Adrenal gland (tissue), 12 donors: ENCODE data around the gene CCDC167. TPM values are rescaled to one million over a fixed set of nuclear protein-coding genes. Genes with fewer than 3 reads are reported as not detected.
A peak's percentile ranks its signal among the peaks of the same experiment; 100 is the strongest.

Experiments
- DNase-seq, 7 donors: peaks; one replicate each; pipeline ENCODE4 v3.0.0-alpha.2; 2019 to 2020
- H3K27ac ChIP-seq, 5 donors: fragments of 200-600 bp; sonication (generic) in 4 of 5; 1 replicate in 3 of 5; 2 replicates in 2 of 5; pipeline versions ENCODE4 v1.5.1 to v1.8.0; 2016 to 2020; ENCODE audit warnings: mild to moderate bottlenecking in 1 of 5
- H3K27me3 ChIP-seq: fragments of 200-600 bp; 2 replicates; pipeline ENCODE4 v1.8.0; 2021
- H3K36me3 ChIP-seq, 2 donors: fragments of 200-600 bp; replicated peaks in 1 of 2; 1 replicate in 1 of 2; 2 replicates in 1 of 2; pipeline versions ENCODE4 v1.5.1 to v1.8.0; 2018 to 2022
- H3K4me1 ChIP-seq, 2 donors: fragments of 200-600 bp; replicated peaks in 1 of 2; 1 replicate in 1 of 2; 2 replicates in 1 of 2; pipeline versions ENCODE4 v1.5.1 to v1.8.0; 2018 to 2021
- H3K4me3 ChIP-seq, 4 donors: fragments of 200-600 bp; sonication (generic) in 3 of 4; one replicate each; pipeline ENCODE4 v1.5.1; 2016 to 2018
- H3K9me3 ChIP-seq, 3 donors: fragments of 200-600 bp; sonication (generic) in 1 of 3; replicated peaks in 1 of 3; 1 replicate in 2 of 3; 2 replicates in 1 of 3; pipeline versions ENCODE4 v1.5.1 to v1.8.0; 2016 to 2021
- POLR2A ChIP-seq, 2 donors: fragments of 450-650 bp; IDR thresholded peaks; one replicate each; pipeline ENCODE4 v1.6.1; 2017; ENCODE audit warnings: antibody characterized with exemption in 2 of 2, mild to moderate bottlenecking in 2 of 2, moderate library complexity in 1 of 2
- WGBS, 4 donors: extraction: QIAGEN DNeasy Blood & Tissue Kit in 2 of 4; methylation state at CpG; one replicate each; pipeline versions ENCODE4 v1.1.5 to v1.1.7; 2013 to 2017; 5-methylcytosine and 5-hydroxymethylcytosine counted together
- intact Hi-C, 2 donors: fragments of 100-400 bp; cut with DNase I; formaldehyde crosslinking; loops; one replicate each; pipeline versions ENCODE4 v1.14.1 to v1.15.0; 2022 to 2023
- polyA plus RNA-seq, 3 donors: library from polyadenylated mRNA; stranded (reverse); fragments of 200-250 nt in 2 of 3; fragments of 350-450 nt in 1 of 3; fragmentation: Illumina TruSeq in 1 of 3; extraction: RNeasy Lipid Tissue Mini Kit (QIAGEN cat#74804) in 1 of 3; gene quantifications; one replicate each; pipeline ENCODE4 v1.2.3, GENCODE V29; 2013 to 2014
- total RNA-seq, 9 donors: library from RNA; depleted of rRNA in 4 of 9; stranded (reverse); fragments of >200 nt in 4 of 9; fragments of 120-200 nt in 1 of 9; fragmentation: NEBNext Ultra II Directional in 1 of 9; extraction: Animal tissue kit (Norgen Biotek cat#: 25700) in 1 of 9; gene quantifications; one replicate each; pipeline versions ENCODE4 v1.1.0 to v1.2.4, GENCODE V29; 2013 to 2023
- TF ChIP-seq, protein P1 (sequence below), 6 experiments: fragments of 450-650 bp in 4 of 6; fragments of 200-600 bp in 2 of 6; sonication (generic) in 1 of 6; IDR thresholded peaks; 1 replicate in 5 of 6; 2 replicates in 1 of 6; pipeline versions ENCODE4 v1.5.1 to v1.8.0; 2016 to 2021; ENCODE audit warnings: antibody characterized with exemption in 6 of 6, mild to moderate bottlenecking in 2 of 6, moderate library complexity in 1 of 6
- donor health status: healthy with polysubstance abuse.
- donor health status: Bipolar disorder and iron deficiency.
- donor health status: DM: yes; HTN: yes; CAD: no.
- donor health status: DM: no; HTN: no; CAD: no.
- donor health status: DM: no; HTN: no; CAD: no.
- donor health status: DM: yes; HTN: yes; CAD: no.

CCDC167 gene
- total and polyA plus RNA-seq, 12 donors: 14.4 to 69.2 (median 20.9) TPM

DNA sequence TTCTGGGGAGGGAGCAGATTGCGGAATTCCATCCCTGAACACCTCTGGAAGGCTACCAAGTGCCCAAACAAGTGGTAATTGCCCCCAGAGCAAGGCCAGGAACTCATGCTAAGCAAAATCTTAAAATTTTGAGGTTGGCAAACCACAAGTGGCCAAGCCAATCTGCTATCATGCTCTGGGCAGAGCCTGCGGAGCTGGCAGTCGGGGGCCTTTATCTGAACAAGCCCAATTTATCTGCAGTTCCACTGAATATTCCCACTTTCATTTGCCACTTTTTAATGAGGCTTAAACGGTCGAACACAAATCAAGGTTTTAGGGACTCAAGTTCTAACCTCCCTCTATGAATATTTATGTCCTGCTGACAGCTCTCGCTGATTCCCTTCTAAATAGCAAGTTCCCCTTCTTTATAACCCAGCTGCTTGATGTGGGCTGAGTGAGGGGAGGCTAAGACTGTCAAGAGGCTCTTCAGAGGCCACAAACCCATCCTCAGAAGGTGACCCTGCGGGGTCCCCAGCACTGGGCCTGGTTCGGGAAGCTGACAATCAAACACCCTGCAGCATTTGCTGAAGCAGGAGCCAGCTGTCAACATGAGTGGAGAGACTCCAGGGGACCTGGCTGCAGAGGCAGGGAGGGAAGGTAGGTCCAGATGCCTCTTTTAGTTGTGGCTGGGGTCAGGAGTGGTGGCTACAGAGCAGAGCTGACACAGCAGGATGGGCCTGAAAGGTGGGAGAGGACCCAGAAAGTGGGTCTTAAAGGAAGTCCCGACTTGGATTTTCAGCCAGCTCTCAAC, 11.9 kb downstream of the CCDC167 start:
- TF ChIP-seq, protein P1, sequence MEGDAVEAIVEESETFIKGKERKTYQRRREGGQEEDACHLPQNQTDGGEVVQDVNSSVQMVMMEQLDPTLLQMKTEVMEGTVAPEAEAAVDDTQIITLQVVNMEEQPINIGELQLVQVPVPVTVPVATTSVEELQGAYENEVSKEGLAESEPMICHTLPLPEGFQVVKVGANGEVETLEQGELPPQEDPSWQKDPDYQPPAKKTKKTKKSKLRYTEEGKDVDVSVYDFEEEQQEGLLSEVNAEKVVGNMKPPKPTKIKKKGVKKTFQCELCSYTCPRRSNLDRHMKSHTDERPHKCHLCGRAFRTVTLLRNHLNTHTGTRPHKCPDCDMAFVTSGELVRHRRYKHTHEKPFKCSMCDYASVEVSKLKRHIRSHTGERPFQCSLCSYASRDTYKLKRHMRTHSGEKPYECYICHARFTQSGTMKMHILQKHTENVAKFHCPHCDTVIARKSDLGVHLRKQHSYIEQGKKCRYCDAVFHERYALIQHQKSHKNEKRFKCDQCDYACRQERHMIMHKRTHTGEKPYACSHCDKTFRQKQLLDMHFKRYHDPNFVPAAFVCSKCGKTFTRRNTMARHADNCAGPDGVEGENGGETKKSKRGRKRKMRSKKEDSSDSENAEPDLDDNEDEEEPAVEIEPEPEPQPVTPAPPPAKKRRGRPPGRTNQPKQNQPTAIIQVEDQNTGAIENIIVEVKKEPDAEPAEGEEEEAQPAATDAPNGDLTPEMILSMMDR (IDR thresholded peaks at IDR 0.05): no peak
- TF ChIP-seq POLR2A (IDR thresholded peaks at IDR 0.05): no peak
- Histone ChIP-seq H3K9me3 (no peaks in the 10 kb centered on the region), H3K4me3 (no peak overlapping the region), H3K4me1 (peaks cover 0 to 9% of the 10 kb centered on the region in 2 donors), H3K27ac (no peak overlapping the region), H3K36me3 (no peaks in the 10 kb centered on the region), H3K27me3 (no peaks in the 10 kb centered on the region)
- WGBS, 4 donors: 58 to 73% (median 70%) methylated on average over 9 of the region's 9 CpGs
- intact Hi-C loops: loop anchor here in 1 of 2 donors (10.0 kb wide), 1 partner anchor 77 kb away; no protein-coding TSS in a partner anchor
- DNase-seq: no peak

DNA sequence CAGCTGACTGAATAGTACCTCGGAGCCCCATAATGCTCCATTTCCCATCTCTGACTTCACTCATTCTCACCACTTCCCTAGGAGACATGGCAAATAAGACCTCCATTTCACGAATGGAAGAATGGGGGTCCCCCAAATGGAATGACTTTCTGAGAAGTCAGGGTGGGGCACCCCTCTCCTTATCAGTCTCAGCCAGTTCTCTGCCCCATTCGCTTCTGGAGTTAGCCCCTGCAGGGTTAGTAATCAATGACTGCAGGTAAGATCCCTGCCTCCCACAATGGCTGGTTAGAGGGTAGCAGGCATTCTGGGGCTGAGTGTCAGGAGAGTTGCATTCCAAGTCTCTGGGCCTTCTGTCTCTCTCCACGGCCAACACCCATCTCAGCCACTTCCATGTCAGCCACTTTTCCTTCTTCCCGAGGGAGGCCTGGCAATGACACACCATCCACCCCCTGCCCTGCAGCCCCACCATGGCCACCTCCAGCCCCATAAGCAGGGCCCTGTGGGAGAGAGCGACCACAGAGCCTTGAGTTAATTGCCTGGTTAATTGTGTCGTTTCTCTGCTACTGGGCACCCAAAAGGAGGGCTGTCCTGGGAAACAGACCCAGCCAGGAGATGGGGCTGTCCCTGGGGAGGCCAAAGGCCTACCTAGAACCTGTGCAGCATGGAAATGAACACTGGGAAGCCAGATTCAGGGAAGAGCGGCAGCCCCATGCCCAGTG, 13.4 kb downstream of the CCDC167 start:
- Histone ChIP-seq H3K4me3 (no peak overlapping the region), H3K27me3 (no peaks in the 10 kb centered on the region), H3K27ac (no peak overlapping the region), H3K4me1 (peaks cover 0 to 9% of the 10 kb centered on the region in 2 donors), H3K36me3 (no peaks in the 10 kb centered on the region), H3K9me3 (no peaks in the 10 kb centered on the region)
- WGBS, 4 donors: 87 to 93% (median 92%) methylated on average over 8 of the region's 8 CpGs
- TF ChIP-seq, protein P1 (IDR thresholded peaks at IDR 0.05): no peak
- TF ChIP-seq POLR2A (IDR thresholded peaks at IDR 0.05): no peak
- DNase-seq: no peak
- intact Hi-C loops: loop anchor here in 1 of 2 donors (10.0 kb wide), 1 partner anchor 79 kb away; no protein-coding TSS in a partner anchor

DNA sequence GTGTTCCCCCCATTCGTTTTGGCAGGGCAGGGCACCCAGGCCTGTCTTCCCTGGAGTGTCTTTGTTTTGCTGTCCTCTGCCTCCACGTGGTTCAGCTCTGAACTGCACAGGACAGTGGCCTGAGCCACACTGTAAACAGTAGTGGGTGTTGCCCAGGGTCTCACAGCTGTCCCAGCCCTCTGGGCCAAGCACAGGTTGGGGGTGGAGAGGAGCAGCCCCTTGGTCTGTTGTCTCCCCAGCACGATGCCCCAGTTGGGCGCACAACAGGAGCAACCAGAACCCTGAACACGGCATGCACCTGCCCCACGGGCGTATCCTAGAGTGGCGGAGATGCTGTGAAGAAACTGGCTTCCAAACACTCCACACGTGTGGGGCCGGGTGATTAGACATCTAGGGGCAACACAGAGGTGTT, 14.4 kb downstream of the CCDC167 start:
- H3K27ac ChIP-seq: no peak overlapping the region
- H3K4me3 ChIP-seq: no peak overlapping the region
- H3K4me1 ChIP-seq: peaks cover 0 to 4% of the 10 kb centered on the region in 2 donors
- no peaks in the 10 kb centered on the region for H3K9me3 ChIP-seq
- peaks cover 0 to 1% of the 10 kb centered on the region in 2 donors for H3K36me3 ChIP-seq
- no peak for DNase-seq
- intact Hi-C loops: loop anchor here in 1 of 2 donors (10.0 kb wide), 1 partner anchor 80 kb away; no protein-coding TSS in a partner anchor
- no peak for TF ChIP-seq POLR2A (IDR thresholded peaks at IDR 0.05)
- TF ChIP-seq, protein P1 (IDR thresholded peaks at IDR 0.05): peak in 1 of 6 experiments; percentile 21
- no peaks in the 10 kb centered on the region for H3K27me3 ChIP-seq
- WGBS, 4 donors: 80 to 88% (median 86%) methylated on average over 7 to 10 of the region's 10 CpGs

DNA sequence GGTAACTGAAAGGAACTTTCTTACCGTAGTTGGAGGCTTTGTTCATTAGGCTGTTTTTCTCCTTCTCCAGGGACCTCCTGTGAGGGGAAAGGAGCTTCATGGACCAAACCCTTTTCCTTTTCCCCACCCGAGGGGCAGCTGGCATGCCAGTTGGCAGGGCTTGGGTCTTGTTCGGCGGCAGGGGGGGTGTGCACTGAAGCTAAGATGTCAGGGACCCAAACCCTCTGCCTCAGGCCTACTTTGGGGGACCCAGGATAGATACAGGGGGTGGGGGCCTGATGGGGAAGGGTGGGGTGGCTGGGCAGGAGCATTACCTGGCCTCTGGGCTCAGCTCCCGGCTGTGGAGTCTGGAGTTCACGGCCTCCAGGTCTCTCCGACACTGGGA, 14.9 kb downstream of the CCDC167 start:
- H3K4me1 ChIP-seq: no peaks in the 10 kb centered on the region
- no peaks in the 10 kb centered on the region for H3K27me3 ChIP-seq
- intact Hi-C loops: loop anchor here (5.0 to 10.0 kb wide), 3 partner anchors 80 to 208 kb away; no protein-coding TSS in a partner anchor
- peaks cover 0 to 6% of the 10 kb centered on the region in 2 donors for H3K36me3 ChIP-seq
- no peak for TF ChIP-seq POLR2A (IDR thresholded peaks at IDR 0.05)
- TF ChIP-seq, protein P1 (IDR thresholded peaks at IDR 0.05): no peak
- WGBS, 4 donors: 89 to 95% (median 92%) methylated on average over 4 to 7 of the region's 7 CpGs
- H3K9me3 ChIP-seq: no peaks in the 10 kb centered on the region
- no peak for DNase-seq
- H3K27ac ChIP-seq: no peak overlapping the region
- H3K4me3 ChIP-seq: no peak overlapping the region
